OCI-LY3 (cell line): Measurements from ENCODE around the gene BMI1.

Experiments used
- H2AFZ ChIP-seq: fragments of 200-600, 300-600 bp; shearing (Covaris generic); 2 replicates; pipeline ENCODE4 v1.6.0; 2014; ENCODE audit warnings: antibody characterized with exemption, low read depth, low read length
- H3K27ac ChIP-seq: fragments of 200-600, 300-600 bp; sonication (generic); 2 replicates; pipeline ENCODE4 v1.5.1; 2014; ENCODE audit warnings: mild to moderate bottlenecking, low read length, moderate library complexity, mixed read lengths
- H3K27me3 ChIP-seq: fragments of 200-600, 300-600 bp; sonication (generic); 2 replicates; pipeline ENCODE4 v1.6.1; 2014; ENCODE audit warnings: low read depth, low read length, mixed read lengths
- H3K36me3 ChIP-seq: fragments of 200-600, 300-600 bp; sonication (generic); replicated peaks from 2 replicates; pipeline ENCODE3; 2014; ENCODE audit warnings: low read depth, low read length, mixed read lengths
- H3K4me1 ChIP-seq: fragments of 300-600, 200-600 bp; sonication (generic); 2 replicates; pipeline ENCODE4 v1.6.1; 2014; ENCODE audit warnings: low read length, mixed read lengths
- H3K4me2 ChIP-seq: fragments of 200-600, 300-600 bp; sonication (generic); 2 replicates; pipeline ENCODE4 v1.6.1; 2014; ENCODE audit warnings: low read length, mixed read lengths
- H3K4me3 ChIP-seq: fragments of 300-600, 200-600 bp; sonication (generic); 2 replicates; pipeline ENCODE4 v1.5.1; 2014; ENCODE audit warnings: antibody characterized with exemption, mild to moderate bottlenecking, low read length, moderate library complexity
- H3K79me2 ChIP-seq: fragments of 300-600, 200-600 bp; shearing (Covaris generic); 2 replicates; pipeline ENCODE4 v1.6.1; 2014; ENCODE audit warnings: mild to moderate bottlenecking, low read length, mixed read lengths
- H3K9ac ChIP-seq: fragments of 300-600, 200-600 bp; shearing (Covaris generic); 2 replicates; pipeline ENCODE4 v1.6.0; 2014; ENCODE audit warnings: mild to moderate bottlenecking, low read length, moderate library complexity
- H3K9me3 ChIP-seq: fragments of 200-600, 300-600 bp; shearing (Covaris generic); 2 replicates; pipeline ENCODE4 v1.6.1; 2014; ENCODE audit warnings: low read length, mixed read lengths; ENCODE audit not compliant: insufficient read depth
- H4K20me1 ChIP-seq: fragments of 200-600, 300-600 bp; sonication (generic); 2 replicates; pipeline ENCODE4 v1.6.1; 2016; ENCODE audit warnings: low read length, mixed read lengths; ENCODE audit not compliant: insufficient read depth
- CTCF ChIP-seq: fragments of 200-600, 300-600 bp; sonication (generic); IDR thresholded peaks from 2 replicates; pipeline ENCODE4 v1.5.1; 2014; ENCODE audit warnings: antibody characterized with exemption, low read length, low read depth
- EZH2phosphoT487 ChIP-seq: fragments of 200-600 bp; shearing (Covaris generic); IDR thresholded peaks from 2 replicates; pipeline ENCODE4 v1.6.1; 2018; ENCODE audit warnings: antibody characterized with exemption, mixed run types, low read depth

BMI1 gene

GRCh38 chr10:22333167-22333974, 12.5 kb downstream of the BMI1 start:
- Histone ChIP-seq H3K4me3 (no peak overlapping the region), H3K27me3 (peaks cover 6% of the 10 kb centered on the region), H2AFZ (no peak overlapping the region), H3K9me3 (no peaks in the 10 kb centered on the region), H3K27ac (no peak overlapping the region), H3K4me1 (peaks cover 4% of the 10 kb centered on the region), H3K9ac (no peak overlapping the region), H4K20me1 (no peaks in the 10 kb centered on the region), H3K36me3 (peaks cover 11% of the 10 kb centered on the region), H3K4me2 (no peak overlapping the region), H3K79me2 (no peaks in the 10 kb centered on the region)
- TF ChIP-seq EZH2phosphoT487 (no peak), CTCF (no peak)

GRCh38 chr10:22333975-22334282, 13.0 kb downstream of the BMI1 start:
- Histone ChIP-seq H3K4me2 (no peak overlapping the region), H3K27me3 (peaks cover 12% of the 10 kb centered on the region), H2AFZ (no peak overlapping the region), H3K27ac (no peak overlapping the region), H3K79me2 (no peaks in the 10 kb centered on the region), H3K9me3 (no peaks in the 10 kb centered on the region), H3K36me3 (peaks cover 11% of the 10 kb centered on the region), H3K4me3 (no peak overlapping the region), H4K20me1 (no peaks in the 10 kb centered on the region), H3K4me1 (peaks cover 10% of the 10 kb centered on the region), H3K9ac (no peak overlapping the region)
- TF ChIP-seq CTCF (no peak), EZH2phosphoT487 (no peak)

DNA sequence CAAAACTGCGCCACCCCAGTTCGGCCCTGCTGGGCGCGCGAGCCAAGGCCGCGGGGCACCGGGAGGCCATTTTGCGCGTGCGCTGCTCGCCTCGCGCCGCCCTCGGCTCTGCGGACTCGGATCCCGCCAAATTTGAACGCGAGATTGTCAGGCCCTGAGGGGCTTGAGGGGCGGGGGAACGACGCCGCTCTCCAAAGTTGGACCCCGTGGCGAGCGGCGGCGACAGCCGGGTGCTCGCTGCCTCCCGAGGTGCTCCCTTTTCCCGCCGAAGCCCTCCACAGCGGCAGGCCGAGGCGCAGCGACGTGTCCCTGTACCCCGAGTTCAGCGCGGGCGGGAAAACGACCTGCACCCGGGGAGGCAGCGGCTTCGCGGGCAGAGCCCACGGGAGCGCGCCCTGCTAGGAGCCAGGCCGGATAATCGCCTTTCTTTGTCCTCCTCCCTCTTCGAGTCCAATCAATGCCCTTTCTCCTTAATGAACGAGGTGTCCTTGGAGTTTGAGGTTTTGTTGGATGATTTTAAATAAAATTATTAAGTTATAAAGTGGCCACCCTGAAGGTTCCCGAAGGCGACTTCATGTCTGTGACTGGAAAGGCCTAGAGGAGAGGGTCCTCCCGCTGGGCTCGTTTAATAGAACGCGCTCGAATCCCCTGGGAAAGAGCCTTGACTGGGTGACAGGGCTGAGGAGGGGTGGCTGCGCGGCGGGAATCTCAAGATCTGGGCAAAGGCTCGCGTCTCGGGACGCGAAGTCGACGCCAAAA, 13.7 kb downstream of the BMI1 start:
- H3K27me3 ChIP-seq = peaks cover 19% of the 10 kb centered on the region
- peaks cover 7% of the 10 kb centered on the region for H3K36me3 ChIP-seq
- no peak for TF ChIP-seq CTCF
- no peak overlapping the region for H3K9ac ChIP-seq
- no peak overlapping the region for H3K27ac ChIP-seq
- H3K4me2 ChIP-seq = no peak overlapping the region
- no peak overlapping the region for H3K4me3 ChIP-seq
- peaks cover 14% of the 10 kb centered on the region for H3K4me1 ChIP-seq
- no peak overlapping the region for H2AFZ ChIP-seq
- H3K79me2 ChIP-seq = no peaks in the 10 kb centered on the region
- H4K20me1 ChIP-seq = no peaks in the 10 kb centered on the region
- no peaks in the 10 kb centered on the region for H3K9me3 ChIP-seq

DNA sequence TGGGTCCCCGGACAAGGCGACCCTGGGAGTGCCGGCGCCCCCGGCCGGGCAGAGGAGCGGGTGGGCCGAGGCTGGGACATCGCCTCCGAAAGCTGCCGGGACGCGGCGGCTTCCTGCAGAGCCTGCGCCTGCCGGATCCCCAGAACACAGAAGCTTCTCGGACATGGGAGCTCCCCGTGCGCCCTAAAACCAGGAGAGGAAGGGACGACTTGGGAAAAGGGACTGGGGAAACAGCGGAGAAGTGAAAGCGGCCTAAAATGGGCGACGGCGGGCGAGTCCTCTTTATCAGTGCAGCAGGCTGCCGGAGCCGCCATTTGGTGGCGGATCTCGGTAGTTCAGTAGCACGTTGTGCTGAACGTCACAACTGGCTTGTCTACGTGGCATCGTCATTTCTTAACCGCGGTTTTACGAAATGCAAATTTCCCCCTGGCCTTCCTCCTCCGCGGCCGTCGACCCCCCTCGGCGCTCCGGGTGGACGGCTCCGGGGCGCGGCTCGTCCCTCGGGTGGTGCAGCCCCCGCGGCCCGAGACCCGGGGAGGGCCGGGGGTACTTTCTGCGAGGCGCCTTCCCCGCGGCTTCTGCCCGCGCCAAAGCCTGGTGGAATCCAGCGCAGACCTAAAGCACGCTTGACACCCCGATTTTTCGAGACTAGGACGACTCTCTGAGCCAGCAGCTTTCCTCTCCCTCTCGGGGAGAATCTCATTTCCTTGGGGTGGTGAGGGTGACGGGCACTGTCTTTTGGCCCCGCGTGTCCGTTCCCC, 14.5 kb downstream of the BMI1 start:
- peaks cover 19% of the 10 kb centered on the region for H3K27me3 ChIP-seq
- TF ChIP-seq CTCF (no peak), EZH2phosphoT487 (no peak)
- no peak overlapping the region for H3K4me2 ChIP-seq
- H3K27ac ChIP-seq = no peak overlapping the region
- no peak overlapping the region for H3K4me3 ChIP-seq
- no peak overlapping the region for H2AFZ ChIP-seq
- no peaks in the 10 kb centered on the region for H3K36me3 ChIP-seq
- no peaks in the 10 kb centered on the region for H3K9me3 ChIP-seq
- no peak overlapping the region for H3K9ac ChIP-seq
- no peaks in the 10 kb centered on the region for H4K20me1 ChIP-seq
- peaks cover 16% of the 10 kb centered on the region for H3K4me1 ChIP-seq
- H3K79me2 ChIP-seq = no peaks in the 10 kb centered on the region
